Astrocyte of the cerebellum (primary cell): ENCODE results near the gene NKAIN4.

ENCODE experiments used
- DNase-seq: peaks from one replicate; pipeline ENCODE4 v3.0.0-alpha.2; 2011; ENCODE audit warnings: low read depth
- H3K4me3 ChIP-seq: 2 replicates; pipeline ENCODE4 v1.5.1; 2011; ENCODE audit warnings: mild to moderate bottlenecking, low read depth, low read length, moderate library complexity
- in situ Hi-C: cut with HindIII; loops from 2 replicates; pipeline ENCODE4 v1.10.0; 2017; ENCODE audit warnings: low sequenced_read_pairs
- TF ChIP-seq, protein P1 (sequence below): IDR thresholded peaks from 2 replicates; pipeline ENCODE4 v1.5.1; 2012; ENCODE audit warnings: low read length, low read depth, moderate library complexity, mild to moderate bottlenecking; ENCODE audit errors: missing control alignments

The NKAIN4 gene

DNA sequence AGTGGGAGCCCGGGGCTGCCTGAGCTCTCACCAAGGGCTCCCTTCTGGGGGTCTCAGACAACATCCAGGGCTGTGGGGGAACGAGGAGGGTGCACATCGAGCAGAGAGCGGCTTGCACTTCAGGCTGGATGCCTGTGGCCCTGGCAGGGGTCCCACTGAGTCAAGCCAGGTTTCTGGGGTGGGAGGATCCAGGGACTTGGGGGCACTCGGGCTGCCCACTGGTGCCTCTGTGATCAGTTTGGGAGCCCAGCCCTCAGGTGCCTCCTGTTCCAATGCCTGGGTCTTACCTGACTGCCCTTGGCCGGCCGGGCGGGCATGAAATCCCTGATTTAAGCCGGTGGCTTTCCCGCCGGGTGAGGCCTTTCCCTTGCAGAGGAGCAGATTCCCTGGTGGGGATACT lies 39.2 kb upstream of the NKAIN4 start:
- DNase-seq: no peak
- in situ Hi-C loops: loop anchor here (10.0 kb wide), 1 partner anchor 181 kb away; the partner anchor contains the start of gene KCNQ2
- H3K4me3 ChIP-seq: no peak overlapping the region
- TF ChIP-seq, protein P1, sequence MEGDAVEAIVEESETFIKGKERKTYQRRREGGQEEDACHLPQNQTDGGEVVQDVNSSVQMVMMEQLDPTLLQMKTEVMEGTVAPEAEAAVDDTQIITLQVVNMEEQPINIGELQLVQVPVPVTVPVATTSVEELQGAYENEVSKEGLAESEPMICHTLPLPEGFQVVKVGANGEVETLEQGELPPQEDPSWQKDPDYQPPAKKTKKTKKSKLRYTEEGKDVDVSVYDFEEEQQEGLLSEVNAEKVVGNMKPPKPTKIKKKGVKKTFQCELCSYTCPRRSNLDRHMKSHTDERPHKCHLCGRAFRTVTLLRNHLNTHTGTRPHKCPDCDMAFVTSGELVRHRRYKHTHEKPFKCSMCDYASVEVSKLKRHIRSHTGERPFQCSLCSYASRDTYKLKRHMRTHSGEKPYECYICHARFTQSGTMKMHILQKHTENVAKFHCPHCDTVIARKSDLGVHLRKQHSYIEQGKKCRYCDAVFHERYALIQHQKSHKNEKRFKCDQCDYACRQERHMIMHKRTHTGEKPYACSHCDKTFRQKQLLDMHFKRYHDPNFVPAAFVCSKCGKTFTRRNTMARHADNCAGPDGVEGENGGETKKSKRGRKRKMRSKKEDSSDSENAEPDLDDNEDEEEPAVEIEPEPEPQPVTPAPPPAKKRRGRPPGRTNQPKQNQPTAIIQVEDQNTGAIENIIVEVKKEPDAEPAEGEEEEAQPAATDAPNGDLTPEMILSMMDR: no peak

DNA sequence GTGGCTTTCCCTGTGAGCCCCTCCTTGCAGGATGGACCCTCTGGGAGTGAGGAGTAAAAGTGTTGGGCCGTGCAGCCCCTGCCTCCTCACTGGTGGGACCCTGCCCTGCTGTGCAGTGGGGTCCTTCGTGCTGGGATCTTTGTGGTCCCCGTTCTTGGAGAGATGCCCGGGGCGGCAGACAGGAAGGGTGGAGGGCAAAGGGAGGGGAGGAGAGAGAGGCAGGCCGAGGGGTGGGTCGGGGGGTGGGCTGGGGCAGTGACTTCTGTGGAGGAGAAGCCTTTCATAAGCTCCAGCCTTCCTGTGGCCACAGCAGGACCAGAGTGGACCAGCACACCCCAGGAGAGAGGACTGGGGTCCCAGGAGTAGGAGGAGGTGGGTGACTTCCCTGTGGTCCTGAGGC lies 38.6 kb upstream of the NKAIN4 start, which contains the start of gene COL20A1:
TSS of gene COL20A1 (plus strand) at position 283 of the 400 bp plus-strand sequence. CDS start 1,922 bp downstream, outside the sequence.
- in situ Hi-C loops: loop anchor here (10.0 kb wide), 1 partner anchor 182 kb away; the partner anchor contains the start of gene KCNQ2

DNA sequence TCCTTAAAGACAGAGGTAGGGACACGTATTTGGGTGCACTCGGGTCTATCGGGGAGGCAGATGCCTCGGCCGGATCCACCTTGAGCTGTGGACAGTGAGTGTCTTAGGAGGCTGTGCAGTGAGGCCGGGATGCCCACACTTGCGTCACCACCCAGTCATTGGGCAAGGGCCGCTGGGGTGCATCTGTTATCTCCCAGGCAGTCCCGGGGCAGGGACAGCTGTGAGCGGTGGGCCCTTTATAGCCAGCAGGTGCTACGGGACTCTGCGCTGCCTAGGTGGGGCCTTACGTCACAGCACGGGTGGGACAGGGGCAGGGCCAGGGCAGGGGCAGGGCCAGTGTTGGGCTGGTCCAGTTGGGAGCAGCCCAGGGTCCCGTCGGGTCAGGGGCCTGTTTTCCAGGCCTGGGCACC lies 38.0 kb upstream of the NKAIN4 start:
- TF ChIP-seq, protein P1: no peak
- DNase-seq: no peak
- in situ Hi-C loops: loop anchor here (10.0 kb wide), 1 partner anchor 183 kb away; the partner anchor contains the start of gene KCNQ2
- no peak overlapping the region for H3K4me3 ChIP-seq

More for the DNA sequence above, 38.6 kb upstream of the NKAIN4 start, which contains the start of gene COL20A1:
- H3K4me3 ChIP-seq: no peak within 1 kb of the TSS
- TF ChIP-seq, protein P1: no peak
- no peak for DNase-seq

DNA sequence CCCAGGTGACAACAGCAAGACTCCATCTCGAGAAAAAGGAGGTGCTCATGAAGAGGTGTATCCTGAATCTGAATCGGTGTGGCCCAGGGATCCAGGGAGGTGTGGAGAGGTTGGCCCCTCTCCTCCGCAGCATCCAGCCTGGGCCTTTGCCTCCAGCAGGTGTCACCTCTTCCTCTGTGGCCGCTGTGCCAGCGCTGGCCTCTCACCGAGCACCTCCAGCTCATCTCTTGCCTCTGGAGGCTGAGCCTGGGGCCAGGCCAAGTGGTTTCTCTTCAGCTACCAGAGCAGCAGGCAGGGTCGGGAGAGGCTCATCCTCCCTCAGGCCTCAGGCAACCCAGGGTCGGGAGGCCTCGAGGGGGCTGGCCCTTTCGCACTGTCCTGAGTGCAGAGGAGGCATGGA lies 37.5 kb upstream of the NKAIN4 start:
- DNase-seq: no peak
- in situ Hi-C loops: loop anchor here (10.0 kb wide), 1 partner anchor 183 kb away; the partner anchor contains the start of gene KCNQ2
- H3K4me3 ChIP-seq: no peak overlapping the region
- TF ChIP-seq, protein P1: no peak

DNA sequence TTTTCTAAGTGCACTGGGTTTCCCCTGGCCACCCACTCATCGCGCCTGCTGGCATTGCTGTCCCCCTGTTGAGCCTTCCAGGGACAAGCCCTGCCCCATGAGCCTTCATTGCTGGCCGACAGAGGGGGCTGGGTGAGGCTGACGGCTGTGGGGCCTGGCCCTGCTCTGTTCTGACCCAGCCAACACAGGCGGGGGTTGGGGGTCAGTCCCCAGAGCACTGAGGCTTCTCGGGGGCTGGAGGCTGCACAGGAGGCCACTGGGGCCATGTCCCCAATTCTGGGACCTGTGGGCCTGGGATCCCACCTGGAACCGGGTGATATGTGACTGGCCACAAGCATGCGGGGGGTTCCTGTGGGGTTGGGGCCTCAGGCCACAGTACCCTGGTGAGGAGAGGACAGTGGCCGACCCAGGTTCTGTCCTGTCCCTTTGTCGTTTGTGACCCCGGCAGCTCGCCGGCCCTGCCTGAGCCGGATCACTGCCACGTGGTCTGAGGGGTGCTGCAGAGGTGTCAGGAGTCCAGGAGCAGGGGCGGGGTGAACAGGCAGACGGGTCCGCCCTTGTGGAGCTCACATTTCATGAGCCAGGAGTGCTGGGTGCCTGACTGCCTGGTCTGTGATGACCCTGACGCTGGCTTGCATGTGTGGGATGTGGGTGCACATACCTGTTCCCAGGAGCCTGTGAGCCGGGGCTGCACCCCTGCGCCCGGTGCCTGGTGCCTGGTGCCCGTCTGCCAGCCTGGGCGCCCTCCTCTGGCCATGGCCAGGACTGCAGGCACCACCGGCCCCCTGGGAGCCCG lies 36.6 kb upstream of the NKAIN4 start:
- in situ Hi-C loops: loop anchor here (10.0 kb wide), 1 partner anchor 184 kb away; the partner anchor contains the start of gene KCNQ2
- H3K4me3 ChIP-seq: no peak overlapping the region
- TF ChIP-seq, protein P1: peak; percentile 65
- no peak for DNase-seq

DNA sequence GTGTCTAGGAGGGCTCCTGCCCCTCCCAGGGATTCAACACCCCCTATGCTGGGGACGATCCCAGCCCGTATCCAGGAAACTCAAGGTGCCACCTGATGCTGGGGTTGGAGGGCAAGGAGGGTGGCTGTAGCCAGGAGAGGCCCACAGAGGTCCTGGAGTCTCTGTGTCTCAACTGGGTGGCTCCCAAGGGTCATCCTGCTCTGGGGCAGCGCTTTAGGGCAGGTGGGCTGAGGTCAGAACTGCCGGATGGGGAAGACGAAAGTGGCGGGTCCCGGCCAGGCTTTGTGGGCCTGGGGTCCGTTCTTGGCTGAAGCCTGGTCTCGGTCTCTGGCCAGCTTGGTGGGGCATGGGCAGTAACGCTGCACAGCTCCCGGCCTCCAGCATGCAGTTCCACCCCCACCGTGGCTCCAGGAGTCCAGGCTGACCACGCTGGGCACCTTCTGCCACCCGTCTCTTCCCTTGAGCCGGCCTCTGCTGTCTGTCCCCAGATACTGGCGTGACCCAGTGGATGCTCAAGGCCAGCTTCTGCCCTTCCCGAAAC lies 35.9 kb upstream of the NKAIN4 start:
- in situ Hi-C loops: loop anchor here (10.0 kb wide), 1 partner anchor 185 kb away; the partner anchor contains the start of gene KCNQ2
- TF ChIP-seq, protein P1: no peak

More for the DNA sequence above, 35.9 kb upstream of the NKAIN4 start:
- no peak for DNase-seq
- H3K4me3 ChIP-seq: no peak overlapping the region
